Measurements from ENCODE around the gene HHIP. TPM values are rescaled to one million over a fixed set of nuclear protein-coding genes. Genes with fewer than 3 reads are reported as not detected.

The HHIP gene
- total RNA-seq, 1 donor from 2014 or later, result 1.3 TPM

DNA sequence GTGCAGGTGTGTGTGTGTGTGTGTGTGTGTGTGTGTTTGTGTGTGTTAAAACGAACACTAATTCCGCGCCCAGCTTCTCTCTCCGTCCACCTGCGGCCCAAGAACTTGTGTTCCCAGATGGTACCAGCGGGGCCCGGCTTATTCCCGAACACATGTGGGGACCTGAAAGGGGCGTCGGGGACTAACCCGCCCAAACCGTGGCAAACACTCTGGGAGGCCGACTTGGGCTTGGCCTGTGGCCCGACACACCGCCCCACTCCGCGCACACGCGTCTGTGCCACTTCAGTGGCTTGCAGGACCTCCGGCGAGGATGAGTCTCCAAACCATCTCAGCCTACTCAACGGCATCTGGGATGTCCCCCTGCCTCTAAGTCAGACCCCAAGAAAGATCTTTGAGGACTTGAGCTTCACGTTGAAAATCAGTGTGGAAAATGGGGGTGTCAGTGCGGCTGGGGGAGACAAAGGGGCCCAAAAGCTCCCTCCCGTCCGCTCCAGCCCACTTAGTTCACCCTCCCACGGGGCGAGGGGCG, 790 bp upstream of the HHIP start:
- TF ChIP-seq, protein P1, sequence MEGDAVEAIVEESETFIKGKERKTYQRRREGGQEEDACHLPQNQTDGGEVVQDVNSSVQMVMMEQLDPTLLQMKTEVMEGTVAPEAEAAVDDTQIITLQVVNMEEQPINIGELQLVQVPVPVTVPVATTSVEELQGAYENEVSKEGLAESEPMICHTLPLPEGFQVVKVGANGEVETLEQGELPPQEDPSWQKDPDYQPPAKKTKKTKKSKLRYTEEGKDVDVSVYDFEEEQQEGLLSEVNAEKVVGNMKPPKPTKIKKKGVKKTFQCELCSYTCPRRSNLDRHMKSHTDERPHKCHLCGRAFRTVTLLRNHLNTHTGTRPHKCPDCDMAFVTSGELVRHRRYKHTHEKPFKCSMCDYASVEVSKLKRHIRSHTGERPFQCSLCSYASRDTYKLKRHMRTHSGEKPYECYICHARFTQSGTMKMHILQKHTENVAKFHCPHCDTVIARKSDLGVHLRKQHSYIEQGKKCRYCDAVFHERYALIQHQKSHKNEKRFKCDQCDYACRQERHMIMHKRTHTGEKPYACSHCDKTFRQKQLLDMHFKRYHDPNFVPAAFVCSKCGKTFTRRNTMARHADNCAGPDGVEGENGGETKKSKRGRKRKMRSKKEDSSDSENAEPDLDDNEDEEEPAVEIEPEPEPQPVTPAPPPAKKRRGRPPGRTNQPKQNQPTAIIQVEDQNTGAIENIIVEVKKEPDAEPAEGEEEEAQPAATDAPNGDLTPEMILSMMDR (conservative IDR thresholded peaks at IDR 0.05), result no peak
- H3K36me3 Mint-ChIP-seq (ENCODE audit: low read depth), result no peaks in the 10 kb centered on the region
- no peak for DNase-seq (ENCODE audit: low read depth, low spot score)
- peak overlapping the region; percentile 81 for H3K4me3 Mint-ChIP-seq
- no peaks in the 10 kb centered on the region for H3K9me3 Mint-ChIP-seq
- H3K27me3 Mint-ChIP-seq (ENCODE audit: low read depth), result peaks cover 48% of the 10 kb centered on the region
- H3K27ac Mint-ChIP-seq (ENCODE audit: unreplicated experiment), result no peak overlapping the region
- H3K4me1 Mint-ChIP-seq, result peaks cover 38% of the 10 kb centered on the region

GRCh38 chr4:144646523-144647094, 653 bp downstream of the HHIP start:
- peaks cover 55% of the 10 kb centered on the region for H3K27me3 Mint-ChIP-seq (ENCODE audit: low read depth)
- H3K27ac Mint-ChIP-seq (ENCODE audit: unreplicated experiment), result peak overlapping the region; percentile 68
- H3K4me1 Mint-ChIP-seq, result peaks cover 41% of the 10 kb centered on the region
- H3K36me3 Mint-ChIP-seq (ENCODE audit: low read depth), result no peaks in the 10 kb centered on the region
- TF ChIP-seq, protein P1 (conservative IDR thresholded peaks at IDR 0.05), result peak; percentile 36
- no peaks in the 10 kb centered on the region for H3K9me3 Mint-ChIP-seq
- H3K4me3 Mint-ChIP-seq, result peak overlapping the region; percentile 92
- peak; percentile 31 for DNase-seq (ENCODE audit: low read depth, low spot score)

- no peak for DNase-seq (ENCODE audit: low read depth, low spot score)
- Mint-ChIP-seq H3K4me3 (peak overlapping the region; percentile 92), H3K36me3 (ENCODE audit: low read depth) (no peaks in the 10 kb centered on the region), H3K27ac (ENCODE audit: unreplicated experiment) (peak overlapping the region; percentile 63), H3K9me3 (no peaks in the 10 kb centered on the region), H3K27me3 (ENCODE audit: low read depth) (peaks cover 55% of the 10 kb centered on the region), H3K4me1 (peaks cover 41% of the 10 kb centered on the region)
- TF ChIP-seq, protein P1 (conservative IDR thresholded peaks at IDR 0.05), result no peak
These were observed 1.2 kb downstream of the HHIP start for GRCh38 chr4:144647095-144647561.

GRCh38 chr4:144647590-144647989, 1.6 kb downstream of the HHIP start:
- DNase-seq (ENCODE audit: low read depth, low spot score), result no peak
- H3K9me3 Mint-ChIP-seq, result no peaks in the 10 kb centered on the region
- H3K27ac Mint-ChIP-seq (ENCODE audit: unreplicated experiment), result no peak overlapping the region
- peaks cover 55% of the 10 kb centered on the region for H3K27me3 Mint-ChIP-seq (ENCODE audit: low read depth)
- peak overlapping the region; percentile 92 for H3K4me3 Mint-ChIP-seq
- no peaks in the 10 kb centered on the region for H3K36me3 Mint-ChIP-seq (ENCODE audit: low read depth)
- TF ChIP-seq, protein P1 (conservative IDR thresholded peaks at IDR 0.05), result no peak
- peaks cover 41% of the 10 kb centered on the region for H3K4me1 Mint-ChIP-seq

GRCh38 chr4:144648042-144648441, 2.1 kb downstream of the HHIP start:
- H3K27ac Mint-ChIP-seq (ENCODE audit: unreplicated experiment), result no peak overlapping the region
- peaks cover 55% of the 10 kb centered on the region for H3K27me3 Mint-ChIP-seq (ENCODE audit: low read depth)
- H3K4me3 Mint-ChIP-seq, result peak overlapping the region; percentile 92
- no peaks in the 10 kb centered on the region for H3K36me3 Mint-ChIP-seq (ENCODE audit: low read depth)
- DNase-seq (ENCODE audit: low read depth, low spot score), result no peak
- H3K9me3 Mint-ChIP-seq, result no peaks in the 10 kb centered on the region
- TF ChIP-seq, protein P1 (conservative IDR thresholded peaks at IDR 0.05), result no peak
- peaks cover 41% of the 10 kb centered on the region for H3K4me1 Mint-ChIP-seq
